ENCODE results near the gene STUB1. TPM values are rescaled to one million over a fixed set of nuclear protein-coding genes. Genes with fewer than 3 reads are reported as not detected.

The STUB1 gene
- total RNA-seq, 5 donors from 2014 or later (not counting 1 experiment from before 2014, with no cell fraction given), result 67.3 to 119 (median 114) TPM

GRCh38 chr16:658679-659571 is 21.3 kb upstream of the STUB1 start:
- Histone ChIP-seq H3K4me3 (ENCODE audit: control insufficient read depth in 1 of 2, extremely low read depth in 1 of 2, low read length in 1 of 2) (no peak overlapping the region), H3K4me1 (ENCODE audit: control insufficient read depth in 1 of 2, extremely low read depth in 1 of 2, insufficient read depth in 2 of 2, low read length in 2 of 2) (peaks cover 0 to 16% of the 10 kb centered on the region in 2 experiments), H3K27me3 (replicated peaks in 1 of 2; ENCODE audit: control insufficient read depth in 2 of 2, extremely low read depth in 1 of 2, insufficient read depth in 2 of 2, low read length in 1 of 2) (no peaks in the 10 kb centered on the region), H3K9me3 (no peaks in the 10 kb centered on the region), H3K36me3 (ENCODE audit: control insufficient read depth in 2 of 2, extremely low read depth in 1 of 2, insufficient read depth in 1 of 2, low read length in 1 of 2) (no peaks in the 10 kb centered on the region), H3K27ac (ENCODE audit: low read length) (no peak overlapping the region)
- ATAC-seq (replicated peaks in 1 of 4) (no peak), DNase-seq (no peak)
- POLR2A ChIA-PET, result no interaction called here
- H3K27me3 Mint-ChIP-seq, result no peaks in the 10 kb centered on the region
- no peak overlapping the region for H3K4me3 Mint-ChIP-seq
- H3K4me1 Mint-ChIP-seq, result peaks cover 0 to 7% (median 5%) of the 10 kb centered on the region in 3 donors
- no peaks in the 10 kb centered on the region for H3K9me3 Mint-ChIP-seq
- H3K27ac Mint-ChIP-seq, result no peak overlapping the region
- no peaks in the 10 kb centered on the region for H3K36me3 Mint-ChIP-seq
- 94% methylated on average over 31 of the region's 35 CpGs for WGBS (ENCODE audit: insufficient coverage)
- CTCF ChIA-PET, result interaction anchor here in 1 of 2 donors (0.5 kb wide), 1 partner anchor 321 kb away, joined by 6 read pairs; no protein-coding TSS in a partner anchor

DNA sequence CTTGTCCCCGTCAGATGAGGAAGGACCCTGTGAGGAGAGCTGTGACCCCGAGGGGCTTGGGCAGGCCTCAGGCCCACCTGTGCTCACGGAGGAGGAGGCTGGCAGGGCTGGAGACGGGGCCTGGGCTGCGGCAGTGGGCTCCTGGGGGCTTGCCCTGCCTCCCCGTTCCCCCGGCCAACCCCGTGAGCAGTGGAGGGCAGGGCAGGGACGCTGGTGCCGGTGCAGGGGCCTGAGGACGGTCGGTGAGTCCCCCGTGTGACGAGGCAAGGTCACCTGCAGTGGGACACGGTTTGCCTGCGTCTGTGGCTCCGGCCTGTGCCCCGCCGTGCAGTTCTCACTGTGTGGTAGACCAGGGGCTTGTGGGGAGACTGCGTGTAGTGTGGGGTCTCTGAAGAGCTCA is 20.6 kb upstream of the STUB1 start:
- ATAC-seq (replicated peaks in 1 of 4) (no peak), DNase-seq (no peak)
- Mint-ChIP-seq H3K4me1 (peaks cover 0 to 7% (median 5%) of the 10 kb centered on the region in 3 donors), H3K36me3 (no peaks in the 10 kb centered on the region), H3K9me3 (no peaks in the 10 kb centered on the region), H3K27ac (no peak overlapping the region), H3K4me3 (no peak overlapping the region), H3K27me3 (no peaks in the 10 kb centered on the region)
- Histone ChIP-seq H3K9me3 (no peaks in the 10 kb centered on the region), H3K4me3 (ENCODE audit: control insufficient read depth in 1 of 2, extremely low read depth in 1 of 2, low read length in 1 of 2) (no peak overlapping the region), H3K4me1 (ENCODE audit: control insufficient read depth in 1 of 2, extremely low read depth in 1 of 2, insufficient read depth in 2 of 2, low read length in 2 of 2) (peaks cover 0 to 16% of the 10 kb centered on the region in 2 experiments), H3K27ac (ENCODE audit: low read length) (no peak overlapping the region), H3K27me3 (replicated peaks in 1 of 2; ENCODE audit: control insufficient read depth in 2 of 2, extremely low read depth in 1 of 2, insufficient read depth in 2 of 2, low read length in 1 of 2) (no peaks in the 10 kb centered on the region), H3K36me3 (ENCODE audit: control insufficient read depth in 2 of 2, extremely low read depth in 1 of 2, insufficient read depth in 1 of 2, low read length in 1 of 2) (no peaks in the 10 kb centered on the region)
- POLR2A ChIA-PET, result no interaction called here
- WGBS (ENCODE audit: insufficient coverage), result 88% methylated on average over 19 of the region's 20 CpGs
- CTCF ChIA-PET, result interaction anchor here in 1 of 2 donors (0.5 kb wide), 1 partner anchor 307 kb away, joined by 3 read pairs; the partner anchor contains the start of gene AXIN1

DNA sequence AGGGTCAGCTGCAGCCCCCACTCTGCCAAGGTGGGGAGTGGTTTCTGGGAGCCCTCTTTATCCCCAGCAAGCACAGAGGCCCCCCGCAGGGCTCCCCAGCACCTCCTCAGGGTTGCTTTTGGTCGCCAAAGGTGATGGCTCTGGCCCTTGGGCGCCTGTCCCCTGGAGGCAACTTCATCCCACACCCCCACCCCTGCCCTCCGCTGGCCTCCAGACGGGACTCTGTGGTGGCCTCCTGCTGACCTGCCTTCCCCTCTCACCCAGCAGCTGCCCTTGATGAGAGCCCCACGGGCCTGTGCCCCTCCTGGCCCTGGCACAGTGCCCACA is 20.1 kb upstream of the STUB1 start:
- Mint-ChIP-seq H3K9me3 (no peaks in the 10 kb centered on the region), H3K27ac (no peak overlapping the region), H3K27me3 (no peaks in the 10 kb centered on the region), H3K4me1 (peaks cover 0 to 7% (median 5%) of the 10 kb centered on the region in 3 donors), H3K36me3 (no peaks in the 10 kb centered on the region), H3K4me3 (no peak overlapping the region)
- H3K4me1 ChIP-seq (ENCODE audit: control insufficient read depth in 1 of 2, extremely low read depth in 1 of 2, insufficient read depth in 2 of 2, low read length in 2 of 2), result peaks cover 0 to 16% of the 10 kb centered on the region in 2 experiments
- no peak for DNase-seq
- H3K27ac ChIP-seq (ENCODE audit: low read length), result no peak overlapping the region
- 82% methylated on average over 4 of the region's 6 CpGs for WGBS (ENCODE audit: insufficient coverage)
- no peaks in the 10 kb centered on the region for H3K9me3 ChIP-seq
- peak in 1 of 4 experiments; percentile 6 for ATAC-seq (replicated peaks in 1 of 4)
- ChIA-PET POLR2A (no interaction called here), CTCF (interaction anchor here in 1 of 2 donors (0.5 kb wide), 1 partner anchor 307 kb away, joined by 3 read pairs; the partner anchor contains the start of gene AXIN1)
- H3K36me3 ChIP-seq (ENCODE audit: control insufficient read depth in 2 of 2, extremely low read depth in 1 of 2, insufficient read depth in 1 of 2, low read length in 1 of 2), result no peaks in the 10 kb centered on the region
- no peak overlapping the region for H3K4me3 ChIP-seq (ENCODE audit: control insufficient read depth in 1 of 2, extremely low read depth in 1 of 2, low read length in 1 of 2)
- H3K27me3 ChIP-seq (replicated peaks in 1 of 2; ENCODE audit: control insufficient read depth in 2 of 2, extremely low read depth in 1 of 2, insufficient read depth in 2 of 2, low read length in 1 of 2), result no peaks in the 10 kb centered on the region

GRCh38 chr16:660459-661183 is 19.6 kb upstream of the STUB1 start:
- Mint-ChIP-seq H3K9me3 (no peaks in the 10 kb centered on the region), H3K36me3 (no peaks in the 10 kb centered on the region), H3K27me3 (no peaks in the 10 kb centered on the region), H3K4me3 (no peak overlapping the region), H3K4me1 (peaks cover 0 to 7% (median 5%) of the 10 kb centered on the region in 3 donors), H3K27ac (no peak overlapping the region)
- peak in 32 of 35 experiments; percentile 29 to 76 (median 56) for DNase-seq
- Histone ChIP-seq H3K27me3 (replicated peaks in 1 of 2; ENCODE audit: control insufficient read depth in 2 of 2, extremely low read depth in 1 of 2, insufficient read depth in 2 of 2, low read length in 1 of 2) (no peaks in the 10 kb centered on the region), H3K36me3 (ENCODE audit: control insufficient read depth in 2 of 2, extremely low read depth in 1 of 2, insufficient read depth in 1 of 2, low read length in 1 of 2) (no peaks in the 10 kb centered on the region), H3K4me1 (ENCODE audit: control insufficient read depth in 1 of 2, extremely low read depth in 1 of 2, insufficient read depth in 2 of 2, low read length in 2 of 2) (peaks cover 0 to 16% of the 10 kb centered on the region in 2 experiments), H3K9me3 (no peaks in the 10 kb centered on the region), H3K27ac (ENCODE audit: low read length) (no peak overlapping the region), H3K4me3 (ENCODE audit: control insufficient read depth in 1 of 2, extremely low read depth in 1 of 2, low read length in 1 of 2) (no peak overlapping the region)
- ATAC-seq (replicated peaks in 1 of 4), result peak; percentile 67 to 83 (median 72)
- 64% methylated on average over 29 of the region's 43 CpGs for WGBS (ENCODE audit: insufficient coverage)
- CTCF ChIA-PET, result interaction anchor here in 1 of 2 donors (0.5 kb wide), 1 partner anchor 308 kb away, joined by 3 read pairs; the partner anchor contains the start of gene AXIN1
- POLR2A ChIA-PET, result no interaction called here

DNA sequence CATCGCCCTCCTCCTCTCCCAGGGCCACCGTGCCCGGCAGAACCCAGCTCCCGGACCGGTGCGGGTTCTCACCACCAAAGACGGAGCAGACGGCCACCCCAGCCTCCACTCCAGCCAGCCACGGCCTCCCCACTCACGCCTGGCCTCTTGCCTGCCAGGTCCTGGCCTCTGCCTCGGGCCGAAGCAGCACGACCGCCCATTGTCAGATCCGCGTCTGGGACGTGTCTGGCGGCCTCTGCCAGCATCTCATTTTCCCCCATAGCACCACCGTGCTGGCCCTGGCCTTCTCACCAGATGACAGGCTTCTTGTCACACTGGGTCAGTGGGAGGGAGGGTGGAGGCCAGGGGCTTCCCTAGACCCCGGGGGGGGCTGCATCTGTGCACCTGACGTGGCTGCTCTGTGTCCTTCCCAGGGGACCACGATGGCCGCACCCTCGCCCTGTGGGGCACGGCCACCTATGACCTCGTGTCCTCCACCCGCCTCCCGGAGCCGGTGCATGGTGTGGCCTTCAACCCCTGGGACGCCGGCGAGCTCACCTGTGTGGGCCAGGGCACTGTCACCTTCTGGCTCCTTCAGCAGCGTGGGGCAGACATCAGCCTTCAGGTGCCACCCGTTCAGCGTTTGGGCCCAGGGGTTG is 18.9 kb upstream of the STUB1 start:
- POLR2A ChIA-PET, result no interaction called here
- no peak overlapping the region for H3K27ac Mint-ChIP-seq
- H3K36me3 Mint-ChIP-seq, result no peaks in the 10 kb centered on the region
- no peaks in the 10 kb centered on the region for H3K9me3 Mint-ChIP-seq
- Histone ChIP-seq H3K27me3 (replicated peaks in 1 of 2; ENCODE audit: control insufficient read depth in 2 of 2, extremely low read depth in 1 of 2, insufficient read depth in 2 of 2, low read length in 1 of 2) (no peaks in the 10 kb centered on the region), H3K27ac (ENCODE audit: low read length) (no peak overlapping the region), H3K36me3 (ENCODE audit: control insufficient read depth in 2 of 2, extremely low read depth in 1 of 2, insufficient read depth in 1 of 2, low read length in 1 of 2) (no peaks in the 10 kb centered on the region), H3K4me1 (ENCODE audit: control insufficient read depth in 1 of 2, extremely low read depth in 1 of 2, insufficient read depth in 2 of 2, low read length in 2 of 2) (peaks cover 0 to 16% of the 10 kb centered on the region in 2 experiments), H3K4me3 (ENCODE audit: control insufficient read depth in 1 of 2, extremely low read depth in 1 of 2, low read length in 1 of 2) (no peak overlapping the region), H3K9me3 (no peaks in the 10 kb centered on the region)
- H3K4me3 Mint-ChIP-seq, result no peak overlapping the region
- ATAC-seq (replicated peaks in 1 of 4) (no peak), DNase-seq (no peak)
- 79% methylated on average over 22 of the region's 35 CpGs for WGBS (ENCODE audit: insufficient coverage)
- CTCF ChIA-PET, result no interaction called here
- no peaks in the 10 kb centered on the region for H3K27me3 Mint-ChIP-seq
- H3K4me1 Mint-ChIP-seq, result peaks cover 0 to 7% (median 5%) of the 10 kb centered on the region in 3 donors

GRCh38 chr16:662095-662494 is 18.1 kb upstream of the STUB1 start:
- Histone ChIP-seq H3K4me3 (ENCODE audit: control insufficient read depth in 1 of 2, extremely low read depth in 1 of 2, low read length in 1 of 2) (no peak overlapping the region), H3K4me1 (ENCODE audit: control insufficient read depth in 1 of 2, extremely low read depth in 1 of 2, insufficient read depth in 2 of 2, low read length in 2 of 2) (peaks cover 3 to 24% of the 10 kb centered on the region in 2 experiments), H3K27ac (ENCODE audit: low read length) (no peak overlapping the region), H3K9me3 (no peaks in the 10 kb centered on the region), H3K27me3 (replicated peaks in 1 of 2; ENCODE audit: control insufficient read depth in 2 of 2, extremely low read depth in 1 of 2, insufficient read depth in 2 of 2, low read length in 1 of 2) (no peaks in the 10 kb centered on the region), H3K36me3 (ENCODE audit: control insufficient read depth in 2 of 2, extremely low read depth in 1 of 2, insufficient read depth in 1 of 2, low read length in 1 of 2) (no peaks in the 10 kb centered on the region)
- peaks cover 0 to 10% (median 5%) of the 10 kb centered on the region in 3 donors for H3K4me1 Mint-ChIP-seq
- WGBS (ENCODE audit: insufficient coverage), result 96% methylated on average over 19 of the region's 19 CpGs
- CTCF ChIA-PET, result no interaction called here
- ATAC-seq (replicated peaks in 1 of 4) (no peak), DNase-seq (no peak)
- no peaks in the 10 kb centered on the region for H3K9me3 Mint-ChIP-seq
- H3K27me3 Mint-ChIP-seq, result no peaks in the 10 kb centered on the region
- POLR2A ChIA-PET, result no interaction called here
- no peaks in the 10 kb centered on the region for H3K36me3 Mint-ChIP-seq
- no peak overlapping the region for H3K4me3 Mint-ChIP-seq
- no peak overlapping the region for H3K27ac Mint-ChIP-seq
